Stimulated activated naive B cell treated with anti-CD40 and anti-IgM and Interleukin-4, amounts not matched to agents 10 μg/mL and 1 μg/mL and 100 μg/mL, for 72 hours (primary cell): ENCODE measurements around the gene MSANTD3.

Experiments
- ATAC-seq, 2 donors: fragments of 150-1000 bp; cut with Tn5 transposase; replicated peaks; 2 replicates each; pipeline ENCODE4 v1.10.0; 2021; ENCODE audit warnings: moderate library complexity in 1 of 2
- DNase-seq: peaks from one replicate; pipeline ENCODE4 v3.0.0; 2021
- H3K27ac Mint-ChIP-seq: one replicate; pipeline ENCODE4 v1.8.0; 2022; ENCODE audit warnings: mild to moderate bottlenecking, mixed read lengths
- H3K27me3 Mint-ChIP-seq, 2 donors: one replicate each; pipeline ENCODE4 v1.8.0; 2022; ENCODE audit warnings: mixed read lengths in 2 of 2
- H3K36me3 Mint-ChIP-seq, 2 donors: one replicate each; pipeline ENCODE4 v1.8.0; 2022; ENCODE audit warnings: mixed read lengths in 2 of 2, mild to moderate bottlenecking in 1 of 2
- H3K4me1 Mint-ChIP-seq, 2 donors: one replicate each; pipeline ENCODE4 v1.8.0; 2022; ENCODE audit warnings: mixed read lengths in 2 of 2, mild to moderate bottlenecking in 1 of 2
- H3K4me3 Mint-ChIP-seq, 2 donors: one replicate each; pipeline ENCODE4 v1.8.0; 2022; ENCODE audit warnings: mild to moderate bottlenecking in 2 of 2, mixed read lengths in 2 of 2, moderate library complexity in 1 of 2
- H3K9me3 Mint-ChIP-seq, 2 donors: one replicate each; pipeline ENCODE4 v1.8.0; 2022; ENCODE audit warnings: mixed read lengths in 2 of 2, mild to moderate bottlenecking in 1 of 2

MSANTD3 gene

GRCh38 chr9:100466171-100466828, 39.4 kb downstream of the MSANTD3 start:
- Mint-ChIP-seq H3K9me3 (no peaks in the 10 kb centered on the region), H3K36me3 (no peaks in the 10 kb centered on the region), H3K27me3 (peaks cover 15 to 24% of the 10 kb centered on the region in 2 donors), H3K4me3 (no peak overlapping the region), H3K27ac (no peak overlapping the region), H3K4me1 (no peaks in the 10 kb centered on the region)
- no peak for ATAC-seq
- DNase-seq: no peak

GRCh38 chr9:100466829-100467221, 39.9 kb downstream of the MSANTD3 start:
- DNase-seq (no peak), ATAC-seq (no peak)
- H3K4me3 Mint-ChIP-seq: no peak overlapping the region
- peaks cover 15 to 24% of the 10 kb centered on the region in 2 donors for H3K27me3 Mint-ChIP-seq
- H3K9me3 Mint-ChIP-seq: no peaks in the 10 kb centered on the region
- H3K4me1 Mint-ChIP-seq: no peaks in the 10 kb centered on the region
- H3K36me3 Mint-ChIP-seq: no peaks in the 10 kb centered on the region
- no peak overlapping the region for H3K27ac Mint-ChIP-seq

- no peak for DNase-seq
- peaks cover 23 to 30% of the 10 kb centered on the region in 2 donors for H3K27me3 Mint-ChIP-seq
- H3K36me3 Mint-ChIP-seq: no peaks in the 10 kb centered on the region
- ATAC-seq: no peak
- peaks cover 2 to 4% of the 10 kb centered on the region in 2 donors for H3K4me1 Mint-ChIP-seq
- H3K4me3 Mint-ChIP-seq: no peak overlapping the region
- H3K9me3 Mint-ChIP-seq: no peaks in the 10 kb centered on the region
- no peak overlapping the region for H3K27ac Mint-ChIP-seq
These were observed 41.1 kb downstream of the MSANTD3 start for GRCh38 chr9:100468041-100468440.

GRCh38 chr9:100472268-100472667, 45.3 kb downstream of the MSANTD3 start:
- peak overlapping the region; percentile 44 to 68 for H3K4me3 Mint-ChIP-seq
- peaks cover 8 to 16% of the 10 kb centered on the region in 2 donors for H3K4me1 Mint-ChIP-seq
- H3K27ac Mint-ChIP-seq: no peak overlapping the region

GRCh38 chr9:100472788-100473275, 45.9 kb downstream of the MSANTD3 start, which contains the start of gene TMEFF1:
Gene TMEFF1 (plus strand): TSS chr9:100473149. CDS start chr9:100473545, 396 bp downstream.
- Mint-ChIP-seq H3K4me1 (peaks cover 8 to 16% of the 10 kb centered on the region in 2 donors), H3K4me3 (peak within 1 kb of the TSS; percentile 78 to 87), H3K27me3 (peaks cover 37 to 38% of the 10 kb centered on the region in 2 donors), H3K27ac (no peak within 1 kb of the TSS), H3K36me3 (no peaks in the 10 kb centered on the region), H3K9me3 (no peaks in the 10 kb centered on the region)
- peak; percentile 58 to 68 for ATAC-seq
- DNase-seq: peak; percentile 6

More at GRCh38 chr9:100472268-100472667, 45.3 kb downstream of the MSANTD3 start:
- ATAC-seq (no peak), DNase-seq (no peak)
- Mint-ChIP-seq H3K27me3 (peaks cover 37 to 38% of the 10 kb centered on the region in 2 donors), H3K36me3 (no peaks in the 10 kb centered on the region), H3K9me3 (no peaks in the 10 kb centered on the region)

GRCh38 chr9:100473276-100474081, 46.5 kb downstream of the MSANTD3 start:
- Mint-ChIP-seq H3K4me3 (peak overlapping the region; percentile 78 to 87), H3K9me3 (no peaks in the 10 kb centered on the region), H3K4me1 (peaks cover 8 to 16% of the 10 kb centered on the region in 2 donors), H3K36me3 (no peaks in the 10 kb centered on the region), H3K27ac (no peak overlapping the region), H3K27me3 (peaks cover 37 to 41% of the 10 kb centered on the region in 2 donors)
- ATAC-seq (peak; percentile 78 to 81), DNase-seq (peak; percentile 45)

- peak overlapping the region; percentile 54 to 87 for H3K4me3 Mint-ChIP-seq
- H3K27me3 Mint-ChIP-seq: peaks cover 32 to 35% of the 10 kb centered on the region in 2 donors
- peaks cover 8 to 16% of the 10 kb centered on the region in 2 donors for H3K4me1 Mint-ChIP-seq
- H3K36me3 Mint-ChIP-seq: no peaks in the 10 kb centered on the region
- peak; percentile 14 to 38 for ATAC-seq
- DNase-seq: no peak
- H3K9me3 Mint-ChIP-seq: no peaks in the 10 kb centered on the region
- peak overlapping the region; percentile 42 for H3K27ac Mint-ChIP-seq
These were observed 47.4 kb downstream of the MSANTD3 start for GRCh38 chr9:100474082-100474923.

GRCh38 chr9:100474924-100475276, 48.0 kb downstream of the MSANTD3 start:
- no peak overlapping the region for H3K27ac Mint-ChIP-seq
- no peak for ATAC-seq
- H3K36me3 Mint-ChIP-seq: no peaks in the 10 kb centered on the region
- peaks cover 8 to 16% of the 10 kb centered on the region in 2 donors for H3K4me1 Mint-ChIP-seq
- H3K27me3 Mint-ChIP-seq: peaks cover 27 to 31% of the 10 kb centered on the region in 2 donors
- no peak overlapping the region for H3K4me3 Mint-ChIP-seq
- H3K9me3 Mint-ChIP-seq: no peaks in the 10 kb centered on the region
- DNase-seq: no peak

- ATAC-seq (no peak), DNase-seq (no peak)
- H3K27me3 Mint-ChIP-seq: peaks cover 19 to 25% of the 10 kb centered on the region in 2 donors
- no peak overlapping the region for H3K4me3 Mint-ChIP-seq
- H3K36me3 Mint-ChIP-seq: no peaks in the 10 kb centered on the region
- peaks cover 8 to 16% of the 10 kb centered on the region in 2 donors for H3K4me1 Mint-ChIP-seq
- H3K9me3 Mint-ChIP-seq: no peaks in the 10 kb centered on the region
- no peak overlapping the region for H3K27ac Mint-ChIP-seq
These were observed 50.3 kb downstream of the MSANTD3 start for GRCh38 chr9:100477241-100477640.

GRCh38 chr9:100478192-100478591, 51.2 kb downstream of the MSANTD3 start:
- H3K9me3 Mint-ChIP-seq: no peaks in the 10 kb centered on the region
- DNase-seq (no peak), ATAC-seq (no peak)
- no peaks in the 10 kb centered on the region for H3K36me3 Mint-ChIP-seq
- H3K4me3 Mint-ChIP-seq: no peak overlapping the region
- H3K4me1 Mint-ChIP-seq: peaks cover 6 to 12% of the 10 kb centered on the region in 2 donors
- H3K27me3 Mint-ChIP-seq: peaks cover 18 to 21% of the 10 kb centered on the region in 2 donors
- no peak overlapping the region for H3K27ac Mint-ChIP-seq

GRCh38 chr9:100479820-100480219, 52.9 kb downstream of the MSANTD3 start:
- Mint-ChIP-seq H3K27me3 (peaks cover 4 to 9% of the 10 kb centered on the region in 2 donors), H3K27ac (no peak overlapping the region), H3K4me3 (no peak overlapping the region), H3K36me3 (no peaks in the 10 kb centered on the region), H3K9me3 (no peaks in the 10 kb centered on the region), H3K4me1 (no peaks in the 10 kb centered on the region)
- no peak for DNase-seq
- ATAC-seq: no peak

- Mint-ChIP-seq H3K27me3 (peaks cover 0 to 4% of the 10 kb centered on the region in 2 donors), H3K4me3 (no peak overlapping the region), H3K9me3 (no peaks in the 10 kb centered on the region), H3K36me3 (no peaks in the 10 kb centered on the region), H3K4me1 (no peaks in the 10 kb centered on the region), H3K27ac (no peak overlapping the region)
- DNase-seq (no peak), ATAC-seq (no peak)
These were observed 58.3 kb downstream of the MSANTD3 start for GRCh38 chr9:100485196-100485595.

GRCh38 chr9:100486479-100487176, 59.7 kb downstream of the MSANTD3 start:
- H3K36me3 Mint-ChIP-seq: no peaks in the 10 kb centered on the region
- no peak overlapping the region for H3K27ac Mint-ChIP-seq
- no peak overlapping the region for H3K4me3 Mint-ChIP-seq
- peaks cover 0 to 4% of the 10 kb centered on the region in 2 donors for H3K27me3 Mint-ChIP-seq
- no peak for DNase-seq
- no peaks in the 10 kb centered on the region for H3K4me1 Mint-ChIP-seq
- ATAC-seq: no peak
- H3K9me3 Mint-ChIP-seq: no peaks in the 10 kb centered on the region
